ENCODE data around the gene ENO1. TPM values are rescaled to one million over a fixed set of nuclear protein-coding genes. Genes with fewer than 3 reads are reported as not detected.
"Not testable (repeated sequence)": the region's sequence is repeated elsewhere in the genome, so short reads cannot be mapped to it uniquely, and the experiment has no call there.

ENO1 gene
- total RNA-seq, 3 donors from 2014 or later, result 3,836 to 4,068 (median 3,869) TPM

GRCh38 chr1:8884105-8884504 is 5.6 kb upstream of the ENO1 start:
- not testable (repeated sequence) for DNase-seq; H3K27me3 Mint-ChIP-seq (ENCODE audit: low read depth); ATAC-seq; H3K9me3 Mint-ChIP-seq; H3K4me3 Mint-ChIP-seq; H3K36me3 Mint-ChIP-seq (ENCODE audit: insufficient read depth)
- H3K4me1 Mint-ChIP-seq (ENCODE audit: low read depth), result peaks cover 16% of the 10 kb centered on the region

- Mint-ChIP-seq H3K4me3 (no peak overlapping the region), H3K9me3 (no peaks in the 10 kb centered on the region)
- no peak for DNase-seq
Measured at GRCh38 chr1:8883491-8883890, 5.0 kb upstream of the ENO1 start.

GRCh38 chr1:8879922-8880676 is 1.6 kb upstream of the ENO1 start:
- DNase-seq, result no peak
- peaks cover 26% of the 10 kb centered on the region for H3K4me1 Mint-ChIP-seq (ENCODE audit: low read depth)

More at GRCh38 chr1:8883491-8883890, 5.0 kb upstream of the ENO1 start:
- Mint-ChIP-seq H3K36me3 (ENCODE audit: insufficient read depth) (no peaks in the 10 kb centered on the region), H3K4me1 (ENCODE audit: low read depth) (peaks cover 16% of the 10 kb centered on the region), H3K27me3 (ENCODE audit: low read depth) (no peaks in the 10 kb centered on the region)
- ATAC-seq, result no peak

GRCh38 chr1:8879464-8879921 is 1.0 kb upstream of the ENO1 start:
- no peaks in the 10 kb centered on the region for H3K9me3 Mint-ChIP-seq
- H3K4me3 Mint-ChIP-seq, result peak overlapping the region; percentile 85
- peaks cover 26% of the 10 kb centered on the region for H3K36me3 Mint-ChIP-seq (ENCODE audit: insufficient read depth)
- H3K4me1 Mint-ChIP-seq (ENCODE audit: low read depth), result peaks cover 32% of the 10 kb centered on the region
- ATAC-seq, result no peak
- no peaks in the 10 kb centered on the region for H3K27me3 Mint-ChIP-seq (ENCODE audit: low read depth)
- no peak for DNase-seq

More at GRCh38 chr1:8879922-8880676, 1.6 kb upstream of the ENO1 start:
- Mint-ChIP-seq H3K4me3 (peak overlapping the region; percentile 85), H3K9me3 (no peaks in the 10 kb centered on the region), H3K36me3 (ENCODE audit: insufficient read depth) (peaks cover 20% of the 10 kb centered on the region), H3K27me3 (ENCODE audit: low read depth) (no peaks in the 10 kb centered on the region)
- no peak for ATAC-seq

- DNase-seq, result peak; percentile 100
- Mint-ChIP-seq H3K9me3 (no peaks in the 10 kb centered on the region), H3K4me1 (ENCODE audit: low read depth) (peaks cover 35% of the 10 kb centered on the region), H3K4me3 (peak overlapping the region; percentile 96), H3K36me3 (ENCODE audit: insufficient read depth) (peaks cover 30% of the 10 kb centered on the region), H3K27me3 (ENCODE audit: low read depth) (no peaks in the 10 kb centered on the region)
- ATAC-seq, result peak; percentile 70 to 74
Measured at GRCh38 chr1:8878698-8879463, 395 bp upstream of the ENO1 start.

GRCh38 chr1:8876087-8876486 is 2.4 kb downstream of the ENO1 start:
- Mint-ChIP-seq H3K9me3 (no peaks in the 10 kb centered on the region), H3K4me1 (ENCODE audit: low read depth) (peaks cover 63% of the 10 kb centered on the region)

GRCh38 chr1:8875216-8875861 is 3.1 kb downstream of the ENO1 start:
- ATAC-seq (no peak), DNase-seq (no peak)
- Mint-ChIP-seq H3K36me3 (ENCODE audit: insufficient read depth) (peaks cover 65% of the 10 kb centered on the region), H3K4me1 (ENCODE audit: low read depth) (peaks cover 65% of the 10 kb centered on the region), H3K4me3 (peak overlapping the region; percentile 96), H3K27me3 (ENCODE audit: low read depth) (no peaks in the 10 kb centered on the region), H3K9me3 (no peaks in the 10 kb centered on the region)

More at GRCh38 chr1:8876087-8876486, 2.4 kb downstream of the ENO1 start:
- ATAC-seq (no peak), DNase-seq (no peak)
- no peaks in the 10 kb centered on the region for H3K27me3 Mint-ChIP-seq (ENCODE audit: low read depth)
- H3K36me3 Mint-ChIP-seq (ENCODE audit: insufficient read depth), result peaks cover 57% of the 10 kb centered on the region
- H3K4me3 Mint-ChIP-seq, result peak overlapping the region; percentile 96

GRCh38 chr1:8874230-8875201 is 4.0 kb downstream of the ENO1 start:
- Mint-ChIP-seq H3K27me3 (ENCODE audit: low read depth) (no peaks in the 10 kb centered on the region), H3K9me3 (no peaks in the 10 kb centered on the region), H3K36me3 (ENCODE audit: insufficient read depth) (peaks cover 71% of the 10 kb centered on the region), H3K4me1 (ENCODE audit: low read depth) (peaks cover 65% of the 10 kb centered on the region), H3K4me3 (peak overlapping the region; percentile 96)
- ATAC-seq, result no peak
- DNase-seq, result no peak

GRCh38 chr1:8873506-8874229 is 4.8 kb downstream of the ENO1 start:
- peaks cover 66% of the 10 kb centered on the region for H3K4me1 Mint-ChIP-seq (ENCODE audit: low read depth)
- DNase-seq (peak; percentile 83), ATAC-seq (peak; percentile 46 to 50)
- no peaks in the 10 kb centered on the region for H3K27me3 Mint-ChIP-seq (ENCODE audit: low read depth)
- H3K4me3 Mint-ChIP-seq, result peak overlapping the region; percentile 96
- no peaks in the 10 kb centered on the region for H3K9me3 Mint-ChIP-seq
- H3K36me3 Mint-ChIP-seq (ENCODE audit: insufficient read depth), result peaks cover 78% of the 10 kb centered on the region

GRCh38 chr1:8873001-8873400 is 5.5 kb downstream of the ENO1 start:
- Mint-ChIP-seq H3K9me3 (no peaks in the 10 kb centered on the region), H3K4me3 (peak overlapping the region; percentile 96), H3K36me3 (ENCODE audit: insufficient read depth) (peaks cover 80% of the 10 kb centered on the region), H3K27me3 (ENCODE audit: low read depth) (no peaks in the 10 kb centered on the region), H3K4me1 (ENCODE audit: low read depth) (peaks cover 66% of the 10 kb centered on the region)
- DNase-seq (no peak), ATAC-seq (no peak)

- DNase-seq (no peak), ATAC-seq (no peak)
- H3K4me3 Mint-ChIP-seq, result peak overlapping the region; percentile 96
- H3K4me1 Mint-ChIP-seq (ENCODE audit: low read depth), result peaks cover 72% of the 10 kb centered on the region
- H3K36me3 Mint-ChIP-seq (ENCODE audit: insufficient read depth), result peaks cover 80% of the 10 kb centered on the region
- H3K27me3 Mint-ChIP-seq (ENCODE audit: low read depth), result no peaks in the 10 kb centered on the region
- no peaks in the 10 kb centered on the region for H3K9me3 Mint-ChIP-seq
Measured at GRCh38 chr1:8871965-8872399, 6.5 kb downstream of the ENO1 start.

- peaks cover 76% of the 10 kb centered on the region for H3K4me1 Mint-ChIP-seq (ENCODE audit: low read depth)
- no peaks in the 10 kb centered on the region for H3K27me3 Mint-ChIP-seq (ENCODE audit: low read depth)
- no peak for DNase-seq
- H3K36me3 Mint-ChIP-seq (ENCODE audit: insufficient read depth), result peaks cover 84% of the 10 kb centered on the region
- ATAC-seq, result no peak
- no peaks in the 10 kb centered on the region for H3K9me3 Mint-ChIP-seq
- peak overlapping the region; percentile 96 for H3K4me3 Mint-ChIP-seq
Measured at GRCh38 chr1:8871539-8871935, 6.9 kb downstream of the ENO1 start.
